Endothelial cell of umbilical vein (primary cell): ENCODE results near the gene ZFAND6.

ENCODE experiments used
- EZH2 ChIP-seq: IDR thresholded peaks from 2 replicates; pipeline ENCODE4 v1.6.1; 2012; ENCODE audit warnings: borderline replicate concordance, low read depth, mild to moderate bottlenecking, moderate library complexity, low read length, inconsistent platforms; ENCODE audit not compliant: severe bottlenecking
- FOS ChIP-seq: IDR thresholded peaks from 2 replicates; pipeline ENCODE4 v1.6.1; 2011; ENCODE audit warnings: mild to moderate bottlenecking, low read length, moderate library complexity, borderline replicate concordance; ENCODE audit not compliant: insufficient read depth
- GATA2 ChIP-seq: IDR thresholded peaks from 2 replicates; pipeline ENCODE4 v1.7.0; 2011; ENCODE audit warnings: low read depth, mild to moderate bottlenecking, moderate library complexity, mixed read lengths, low read length; ENCODE audit not compliant: insufficient read length, insufficient read depth
- JUN ChIP-seq: IDR thresholded peaks from 2 replicates; pipeline ENCODE4 v1.6.1; 2011; ENCODE audit warnings: borderline replicate concordance, low read depth; ENCODE audit not compliant: insufficient read length, insufficient read depth
- MAX ChIP-seq: IDR thresholded peaks from 2 replicates; pipeline ENCODE4 v1.6.1; 2011; ENCODE audit not compliant: insufficient read depth, insufficient read length
- MYC ChIP-seq: IDR thresholded peaks from one replicate; pipeline ENCODE4 v1.6.1; 2011; ENCODE audit warnings: mild to moderate bottlenecking, low read depth, low read length
- POLR2A ChIP-seq: IDR thresholded peaks from 2 replicates; pipeline ENCODE4 v1.6.1; 2012; ENCODE audit warnings: low read depth, mild to moderate bottlenecking, control low read depth, low read length
- POLR2AphosphoS5 ChIP-seq: IDR thresholded peaks from 2 replicates; pipeline ENCODE4 v1.6.1; 2012; ENCODE audit warnings: low read depth, mild to moderate bottlenecking, control low read depth, low read length, moderate library complexity; ENCODE audit not compliant: insufficient read depth
- TF ChIP-seq, protein P1 (sequence below), 2 donors: IDR thresholded peaks; 1 replicate in 1 of 2; 2 replicates in 1 of 2; pipeline ENCODE4 v1.5.1; 2011; ENCODE audit warnings: low read length in 2 of 2, mild to moderate bottlenecking in 2 of 2, moderate library complexity in 2 of 2, control low read depth in 1 of 2, inconsistent platforms in 1 of 2, low read depth in 1 of 2; ENCODE audit not compliant: insufficient read depth in 1 of 2; ENCODE audit errors: extremely low read depth in 1 of 2

DNA sequence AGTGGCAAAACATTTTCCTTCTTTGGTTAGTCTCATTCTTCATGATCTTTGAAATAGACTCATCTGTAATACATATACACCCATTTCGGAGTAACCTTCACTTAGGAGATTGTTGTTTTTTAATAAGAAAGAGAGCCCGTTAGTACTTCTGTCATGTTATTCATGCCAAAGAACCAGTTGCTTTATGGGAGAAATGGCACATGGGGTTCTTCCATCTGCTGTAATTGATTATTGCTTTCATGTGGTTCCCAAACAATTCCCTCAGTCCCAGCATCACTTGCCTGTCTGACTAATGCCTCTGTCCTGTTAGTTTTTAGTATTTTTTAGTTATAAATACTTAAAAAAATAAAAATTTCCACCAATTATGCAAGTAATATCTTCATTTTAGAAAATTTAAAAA, 59.5 kb downstream of the ZFAND6 start:
- TF ChIP-seq, protein P1, sequence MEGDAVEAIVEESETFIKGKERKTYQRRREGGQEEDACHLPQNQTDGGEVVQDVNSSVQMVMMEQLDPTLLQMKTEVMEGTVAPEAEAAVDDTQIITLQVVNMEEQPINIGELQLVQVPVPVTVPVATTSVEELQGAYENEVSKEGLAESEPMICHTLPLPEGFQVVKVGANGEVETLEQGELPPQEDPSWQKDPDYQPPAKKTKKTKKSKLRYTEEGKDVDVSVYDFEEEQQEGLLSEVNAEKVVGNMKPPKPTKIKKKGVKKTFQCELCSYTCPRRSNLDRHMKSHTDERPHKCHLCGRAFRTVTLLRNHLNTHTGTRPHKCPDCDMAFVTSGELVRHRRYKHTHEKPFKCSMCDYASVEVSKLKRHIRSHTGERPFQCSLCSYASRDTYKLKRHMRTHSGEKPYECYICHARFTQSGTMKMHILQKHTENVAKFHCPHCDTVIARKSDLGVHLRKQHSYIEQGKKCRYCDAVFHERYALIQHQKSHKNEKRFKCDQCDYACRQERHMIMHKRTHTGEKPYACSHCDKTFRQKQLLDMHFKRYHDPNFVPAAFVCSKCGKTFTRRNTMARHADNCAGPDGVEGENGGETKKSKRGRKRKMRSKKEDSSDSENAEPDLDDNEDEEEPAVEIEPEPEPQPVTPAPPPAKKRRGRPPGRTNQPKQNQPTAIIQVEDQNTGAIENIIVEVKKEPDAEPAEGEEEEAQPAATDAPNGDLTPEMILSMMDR (IDR thresholded peaks at IDR 0.05; ENCODE audit: extremely low read depth in 1 of 2, insufficient read depth in 1 of 2, low read depth in 1 of 2, low read length in 2 of 2), result no peak
- TF ChIP-seq EZH2 (no peak), POLR2A (no peak), POLR2AphosphoS5 (no peak), MYC (no peak), MAX (no peak), JUN (no peak), GATA2 (no peak), FOS (no peak)
